ENCODE data around the gene ARL8A.
A peak's percentile ranks its signal among the peaks of the same experiment; 100 is the strongest.
"Not testable (repeated sequence)": the region's sequence is repeated elsewhere in the genome, so short reads cannot be mapped to it uniquely, and the experiment has no call there.

The ARL8A gene

DNA sequence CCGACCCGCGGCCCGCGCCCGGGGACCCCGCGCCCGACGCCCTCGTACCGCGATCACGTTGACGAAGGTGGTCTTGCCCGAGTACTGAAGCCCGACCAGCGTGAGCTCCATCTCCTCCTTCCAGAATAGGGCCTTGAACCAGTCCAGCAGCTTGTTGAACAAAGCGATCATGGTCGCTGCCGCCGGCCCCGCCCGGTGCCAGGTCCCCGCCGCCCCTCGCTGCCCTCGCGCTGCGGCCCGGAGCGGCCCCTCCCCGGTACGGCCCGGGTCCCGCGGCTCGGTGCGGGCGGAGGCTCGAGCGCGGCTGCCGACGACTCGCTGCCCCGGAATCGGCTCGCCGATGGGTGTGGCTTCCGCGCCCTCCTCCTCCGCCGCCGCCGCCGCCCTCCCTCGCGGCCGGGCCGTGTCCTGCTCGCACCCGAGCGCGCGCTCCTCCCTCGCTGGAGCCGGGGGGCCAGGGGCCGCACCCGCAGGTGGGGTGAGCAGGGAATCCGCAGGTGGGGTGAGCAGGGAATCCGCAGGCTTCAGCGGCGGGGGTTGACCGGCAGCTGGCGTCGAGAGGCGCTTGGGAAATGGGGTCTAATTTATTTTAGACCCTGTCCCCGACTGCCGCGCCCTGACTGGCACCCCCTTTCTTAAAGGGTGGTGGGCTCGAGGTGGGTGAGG lies at the start of gene ARL8A:
TSS of gene ARL8A (minus strand) at position 336 of the 666 bp plus-strand sequence. CDS start at position 171, 165 bp downstream.
- DNase-seq (ENCODE audit: low spot score), result peak; percentile 81

DNA sequence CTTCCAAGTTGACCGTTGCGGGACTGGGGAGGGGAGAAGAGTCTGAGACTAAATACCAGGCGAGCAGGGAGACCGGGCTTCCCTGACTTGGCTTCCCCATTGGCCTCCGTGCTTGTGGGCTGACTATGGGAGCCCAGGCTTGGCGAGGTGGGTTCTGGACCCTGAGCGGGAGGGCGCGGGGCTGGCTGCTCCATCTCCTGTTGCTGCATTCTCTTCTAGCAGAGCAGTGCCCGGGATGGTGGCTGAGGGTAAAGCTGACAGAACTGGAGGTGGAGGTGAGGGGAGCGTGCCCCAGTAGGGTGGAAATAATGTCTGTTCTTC lies 49.8 kb upstream of the ARL8A start:
- no peak for DNase-seq (ENCODE audit: low spot score)

DNA sequence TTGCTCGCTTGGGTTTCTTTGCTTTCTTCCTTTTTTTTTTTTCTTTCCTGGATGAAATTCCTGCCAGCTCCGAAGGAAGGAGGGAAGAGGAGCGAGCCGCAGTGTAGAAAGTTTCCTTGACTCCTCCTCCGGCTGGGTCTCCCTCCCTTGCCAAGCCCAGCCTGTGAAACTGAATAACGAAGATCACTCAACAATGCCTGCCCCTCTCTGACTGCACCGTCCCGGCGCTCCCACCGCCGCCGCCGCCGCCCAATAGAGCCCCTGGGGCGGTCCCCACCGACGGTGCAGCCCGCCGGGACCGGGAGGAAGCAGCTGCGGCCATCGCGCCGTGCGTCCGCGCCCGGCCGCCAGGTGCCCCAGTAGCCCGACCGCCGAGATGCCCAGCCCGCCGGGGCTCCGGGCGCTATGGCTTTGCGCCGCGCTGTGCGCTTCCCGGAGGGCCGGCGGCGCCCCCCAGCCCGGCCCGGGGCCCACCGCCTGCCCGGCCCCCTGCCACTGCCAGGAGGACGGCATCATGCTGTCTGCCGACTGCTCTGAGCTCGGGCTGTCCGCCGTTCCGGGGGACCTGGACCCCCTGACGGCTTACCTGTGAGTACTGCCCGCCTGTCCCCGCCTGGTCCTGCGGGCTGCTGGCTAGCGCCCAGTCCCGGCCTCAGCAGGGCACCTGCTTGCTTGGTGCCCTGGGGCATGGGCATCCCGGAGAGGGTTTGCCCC lies 49.2 kb upstream of the ARL8A start, which contains the start of gene LGR6:
TSS of gene LGR6 (plus strand) at position 186 of the 714 bp plus-strand sequence. CDS start at position 377, 191 bp downstream.
- DNase-seq (ENCODE audit: low spot score), result no peak

DNA sequence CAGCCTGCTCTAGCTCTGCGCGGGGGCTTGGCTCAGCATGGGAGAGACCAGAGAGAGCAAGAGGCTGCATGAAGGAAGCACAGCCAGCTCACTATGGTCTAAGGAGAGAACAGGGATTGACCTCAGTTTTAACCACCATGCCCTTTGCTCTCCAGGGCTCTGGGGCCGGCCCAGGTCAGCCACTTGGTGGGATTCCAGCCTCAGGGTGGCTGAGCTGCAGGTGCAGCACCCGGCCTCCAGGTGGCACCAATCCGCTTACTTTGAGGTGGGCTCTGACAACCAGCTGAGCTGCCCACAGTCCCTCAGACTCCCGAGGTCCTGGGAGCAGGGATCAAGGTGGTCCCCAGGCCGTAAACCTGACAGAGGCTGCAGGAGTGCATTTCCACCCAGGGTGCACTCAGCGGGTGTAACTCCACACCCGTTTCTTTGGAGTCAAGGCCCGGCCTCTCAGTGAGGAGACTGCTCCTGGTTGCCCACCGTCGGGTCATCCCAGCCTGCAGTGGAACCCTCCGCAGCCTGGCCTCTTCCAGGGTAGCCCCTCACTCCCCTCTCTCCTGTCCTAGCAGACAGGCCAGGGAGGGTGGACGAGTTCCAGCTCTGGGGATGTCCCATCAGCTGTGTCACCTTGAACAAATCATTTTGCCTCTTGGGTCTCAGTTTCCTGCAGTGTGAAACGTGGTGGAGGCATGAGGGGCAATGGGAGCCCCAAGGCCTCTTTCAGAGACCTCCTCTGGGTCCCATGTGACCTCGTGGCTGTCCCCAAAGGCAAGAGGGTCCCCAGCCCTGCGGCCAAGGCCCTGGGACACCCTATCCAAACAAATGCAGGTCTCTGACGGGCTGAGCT lies 48.5 kb upstream of the ARL8A start:
- peak; percentile 74 for DNase-seq (ENCODE audit: low spot score)

DNA sequence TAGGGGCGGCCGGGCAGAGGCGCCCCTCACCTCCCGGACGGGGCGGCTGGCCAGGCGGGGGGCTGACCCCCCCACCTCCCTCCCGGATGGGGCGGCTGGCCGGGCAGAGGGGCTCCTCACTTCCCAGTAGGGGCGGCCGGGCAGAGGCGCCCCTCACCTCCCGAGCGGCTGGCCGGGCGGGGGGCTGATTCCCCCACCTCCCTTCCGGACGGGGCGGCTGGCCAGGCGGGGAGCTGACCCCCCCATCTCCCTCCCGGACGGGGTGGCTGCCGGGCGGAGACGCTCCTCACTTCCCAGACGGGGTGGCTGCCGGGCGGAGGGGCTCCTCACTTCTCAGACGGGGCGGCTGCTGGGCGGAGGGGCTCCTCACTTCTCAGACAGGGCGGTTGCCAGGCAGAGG lies 46.9 kb upstream of the ARL8A start:
- DNase-seq (ENCODE audit: low spot score), result not testable (repeated sequence)

DNA sequence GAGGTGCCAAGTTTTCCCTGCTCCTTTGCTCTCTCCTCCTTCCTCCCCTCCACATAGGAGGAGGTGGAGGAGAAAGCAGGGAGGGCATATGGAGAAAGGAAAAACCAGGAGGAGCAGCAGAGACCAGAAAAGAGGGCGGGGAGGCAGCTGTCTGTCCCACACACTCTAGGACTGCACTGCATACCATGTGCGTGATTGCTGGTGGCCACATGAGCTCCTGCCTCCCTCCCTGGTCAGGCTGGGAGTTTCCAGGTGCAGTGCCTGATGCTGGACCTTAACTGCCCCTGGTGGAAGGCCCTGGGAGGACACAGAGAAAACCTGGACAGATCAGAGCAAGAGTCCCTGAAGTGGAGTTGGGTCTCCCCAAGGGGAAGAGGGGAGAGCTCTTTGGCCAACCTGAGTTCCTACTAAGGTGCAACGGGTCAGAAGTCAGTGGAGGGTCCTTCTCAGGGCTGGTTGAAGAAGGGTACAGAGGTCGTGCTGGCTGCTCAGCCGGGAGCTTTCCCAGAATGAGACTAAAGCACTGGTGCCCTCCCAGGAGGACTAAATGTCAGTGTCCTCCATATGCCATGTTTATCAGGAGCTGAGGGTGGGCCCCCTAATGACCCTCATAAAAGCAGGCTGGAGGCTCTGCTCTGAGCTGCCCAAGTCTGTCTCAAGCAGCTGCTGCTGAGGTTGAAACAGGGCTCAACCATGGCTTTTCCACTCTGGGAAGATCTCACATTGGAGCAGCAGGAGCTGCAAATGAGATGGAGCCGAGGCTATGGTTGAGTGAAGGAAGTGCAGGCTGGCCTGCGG lies 45.6 kb upstream of the ARL8A start:
- no peak for DNase-seq (ENCODE audit: low spot score)

DNA sequence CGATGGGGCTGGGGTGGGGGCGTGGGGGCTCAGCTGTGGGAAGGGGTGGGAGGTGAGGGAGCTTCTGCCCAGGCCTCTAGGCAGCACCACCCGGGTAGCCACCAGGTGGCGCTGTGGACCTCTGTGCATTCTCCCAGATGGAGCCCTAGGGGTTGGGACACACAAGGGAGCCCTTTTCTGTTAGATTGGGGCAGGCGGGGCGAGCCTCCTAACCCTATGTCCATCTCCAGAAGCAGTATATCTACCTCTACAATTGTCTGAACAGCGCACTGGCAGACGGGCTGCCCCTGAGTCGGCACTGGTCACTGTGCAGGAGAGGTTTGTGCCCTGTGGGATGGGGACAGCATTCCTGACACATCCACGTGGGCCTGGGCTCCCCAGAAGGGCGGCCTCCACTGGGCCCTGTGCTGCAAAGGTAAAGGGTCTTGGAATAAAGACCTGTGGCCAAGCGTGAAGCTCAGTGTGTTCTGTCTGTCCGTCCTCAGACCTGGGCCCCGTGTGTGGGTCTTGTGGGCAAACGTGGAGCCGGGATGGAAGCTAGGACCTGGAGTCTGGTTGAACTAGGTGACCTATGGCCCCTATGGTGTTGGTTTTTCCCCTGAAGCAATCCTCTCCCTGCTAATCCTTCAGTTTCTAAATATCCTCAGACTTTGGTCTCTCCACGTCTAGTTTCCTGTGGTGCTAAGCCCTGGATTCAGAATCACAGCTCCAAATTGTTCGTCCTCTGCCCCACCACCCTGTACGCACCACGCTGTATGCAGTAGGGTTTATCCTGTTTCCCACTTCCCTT lies 44.7 kb upstream of the ARL8A start:
- DNase-seq (ENCODE audit: low spot score), result peak; percentile 76

DNA sequence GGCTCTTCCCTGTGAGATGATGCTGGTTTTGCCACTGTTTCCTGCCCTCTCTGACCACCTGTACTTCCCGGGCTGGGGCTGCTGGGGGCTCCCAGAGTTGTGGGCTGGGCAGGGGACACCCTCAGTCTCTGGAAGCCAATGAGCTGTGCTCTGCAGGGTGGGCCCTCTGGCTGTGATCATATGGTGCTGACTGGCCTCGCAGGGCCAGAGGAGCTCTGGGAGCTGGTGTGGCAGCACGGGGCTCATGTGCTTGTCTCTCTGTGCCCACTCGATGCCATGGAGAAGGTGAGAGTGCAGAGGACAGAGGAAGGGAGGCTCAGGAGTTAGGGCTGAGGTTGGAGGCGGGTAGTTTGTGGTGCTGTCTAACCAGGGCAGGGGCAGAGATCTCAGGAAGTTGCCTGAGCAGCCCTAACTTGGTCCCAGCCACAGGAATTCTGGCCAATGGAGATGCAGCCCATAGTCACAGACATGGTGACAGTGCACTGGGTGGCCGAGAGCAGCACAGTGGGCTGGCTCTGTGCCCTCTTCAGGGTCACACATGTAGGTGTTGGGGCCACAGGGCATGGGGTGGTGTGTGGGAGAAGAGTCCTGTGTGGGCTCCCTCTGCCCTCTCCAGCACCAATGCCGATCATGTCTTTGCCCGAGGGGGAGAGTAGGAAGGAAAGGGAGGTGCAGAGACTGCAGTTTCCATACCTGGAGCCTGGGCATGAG lies 43.3 kb upstream of the ARL8A start:
- no peak for DNase-seq (ENCODE audit: low spot score)

DNA sequence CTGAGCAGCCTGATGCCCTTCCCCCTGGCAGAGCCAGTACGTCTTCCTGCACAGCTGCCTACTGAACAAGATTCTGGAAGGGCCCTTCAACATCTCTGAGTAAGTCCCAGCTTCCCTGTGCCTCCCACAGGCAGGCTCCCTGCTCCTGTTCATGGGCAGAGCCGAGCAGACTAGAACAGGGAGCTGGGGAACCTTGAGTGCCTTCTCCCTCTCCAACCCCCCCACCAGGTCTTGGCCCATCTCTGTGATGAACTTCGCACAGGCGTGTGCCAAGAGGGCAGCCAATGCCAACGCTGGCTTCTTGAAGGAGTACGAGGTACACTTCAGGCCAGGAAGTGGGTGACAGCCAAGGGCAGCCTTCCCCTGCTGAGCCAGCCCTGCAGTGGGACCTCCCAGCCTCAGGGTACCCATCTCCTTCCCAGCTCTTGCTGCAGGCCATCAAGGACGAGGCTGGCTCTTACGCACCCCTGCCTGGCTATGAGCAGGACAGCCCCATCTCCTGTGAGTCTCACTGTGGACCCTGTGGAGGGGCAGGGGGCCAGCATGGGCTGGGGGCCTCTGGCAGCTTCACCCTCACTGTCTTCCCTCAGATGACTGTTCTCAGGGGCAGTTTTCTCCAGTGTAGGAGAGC lies 42.6 kb upstream of the ARL8A start:
- no peak for DNase-seq (ENCODE audit: low spot score)

DNA sequence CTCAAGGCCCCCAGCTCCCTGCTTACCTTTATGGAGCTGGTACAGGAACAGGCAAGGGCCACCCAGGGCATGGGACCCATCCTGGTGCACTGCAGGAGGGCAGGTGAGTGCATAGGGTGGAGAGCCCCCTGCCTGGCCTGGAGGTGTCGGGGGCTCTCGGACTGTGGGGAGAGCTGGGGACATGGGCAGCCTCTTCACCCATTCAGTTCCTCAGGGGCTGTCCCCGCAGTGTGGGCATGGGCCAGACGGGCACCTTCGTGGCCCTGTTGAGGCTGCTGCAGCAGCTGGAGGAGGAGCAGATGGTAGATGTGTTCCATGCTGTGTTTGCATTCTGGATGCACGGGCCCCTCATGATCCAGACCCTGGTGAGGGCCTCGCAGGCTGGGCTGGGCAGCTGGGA lies 41.8 kb upstream of the ARL8A start:
- no peak for DNase-seq (ENCODE audit: low spot score)

DNA sequence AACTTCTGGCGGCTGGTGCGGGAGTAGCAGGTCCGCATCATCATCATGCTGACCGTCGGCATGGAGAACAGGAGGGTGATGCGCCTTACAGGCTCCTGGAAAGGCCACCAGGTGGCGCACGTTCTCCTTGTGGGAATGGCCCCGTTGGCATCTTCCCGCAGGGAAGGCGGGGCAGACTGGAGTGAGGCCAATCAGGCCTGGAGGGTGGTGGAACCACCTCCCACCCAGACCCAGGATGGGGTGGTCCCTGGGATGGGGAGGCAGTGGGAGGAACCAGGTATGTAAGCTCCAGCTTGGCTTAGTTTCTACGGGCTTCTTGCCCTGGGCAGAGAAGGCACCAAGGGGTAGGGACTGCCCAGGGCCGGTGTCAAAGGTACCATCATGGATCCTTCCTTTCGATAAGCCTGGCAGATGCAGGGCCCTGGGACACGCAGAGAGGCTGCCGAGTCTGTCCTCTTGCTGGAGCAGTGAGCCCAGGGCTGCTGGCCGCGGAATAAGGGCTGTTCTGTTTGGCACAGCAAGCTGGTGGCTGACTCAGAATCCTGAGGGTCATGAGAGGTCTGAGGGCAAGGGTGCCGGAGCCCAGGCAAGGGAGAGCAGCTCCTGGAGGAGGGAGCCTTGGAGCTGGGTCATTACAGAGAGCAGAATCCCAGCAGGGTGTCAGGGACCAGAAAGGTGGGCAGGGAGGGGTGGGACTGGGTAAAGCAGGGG lies 40.4 kb upstream of the ARL8A start:
- peak; percentile 94 for DNase-seq (ENCODE audit: low spot score)

DNA sequence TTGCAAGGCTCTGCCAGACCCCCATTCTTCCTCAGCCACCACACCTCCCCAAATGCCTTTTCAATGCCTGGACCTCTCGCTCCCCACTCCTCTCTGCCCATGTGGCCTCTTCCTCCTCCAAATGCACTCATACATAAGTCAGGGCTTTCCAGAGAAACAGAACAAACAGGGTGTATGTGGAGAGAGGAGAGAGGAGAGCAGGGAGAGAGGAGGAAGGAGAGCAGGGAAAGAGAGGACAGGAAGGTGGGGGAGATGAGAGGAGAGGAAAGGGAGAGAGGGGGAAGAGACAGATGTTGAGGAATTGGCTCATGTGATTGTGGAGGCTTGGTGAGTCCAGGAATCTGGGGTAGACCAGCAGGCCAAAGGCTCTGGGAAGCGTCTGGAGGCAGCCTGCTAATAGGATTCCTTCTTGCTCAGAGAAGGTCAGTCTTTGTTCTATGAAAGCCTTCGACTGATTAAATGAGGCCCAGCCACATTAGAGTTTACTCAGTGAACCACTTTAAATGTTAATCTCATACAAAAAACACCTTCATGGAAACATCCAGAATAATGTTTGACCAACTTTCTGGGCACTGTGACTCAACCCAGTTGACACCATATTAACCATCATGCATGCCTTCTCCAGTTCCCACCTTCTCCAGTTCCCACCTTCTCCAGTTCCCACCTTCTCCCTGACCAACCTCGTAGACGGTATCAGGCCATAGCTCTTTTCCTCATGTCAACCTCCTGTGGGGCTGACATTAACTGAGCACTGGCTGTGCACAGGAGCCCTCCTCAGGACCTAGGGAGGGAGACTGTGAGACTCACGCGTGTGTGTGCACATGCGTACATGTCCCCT lies 37.7 kb upstream of the ARL8A start:
- DNase-seq (ENCODE audit: low spot score), result no peak

DNA sequence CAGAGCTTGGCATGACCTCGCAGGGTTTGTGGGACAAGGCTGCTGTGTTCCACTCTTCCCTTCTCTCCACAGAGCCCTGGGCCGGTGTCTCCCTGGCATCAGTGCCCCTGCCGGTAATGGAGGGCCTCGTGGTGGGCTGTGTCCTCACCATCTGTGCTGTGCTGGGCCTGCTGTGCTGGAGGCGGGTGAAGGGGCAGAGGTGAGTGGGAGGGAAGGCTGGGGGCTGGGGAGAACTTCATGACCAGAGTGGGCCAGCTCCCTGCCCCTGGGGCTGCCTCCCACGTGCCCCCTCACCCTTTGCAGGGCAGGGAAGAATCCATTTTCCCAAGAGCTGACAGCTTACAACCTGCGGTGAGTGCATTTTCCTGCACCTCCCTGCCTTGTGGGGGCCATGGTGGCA lies 37.0 kb upstream of the ARL8A start:
- no peak for DNase-seq (ENCODE audit: low spot score)

DNA sequence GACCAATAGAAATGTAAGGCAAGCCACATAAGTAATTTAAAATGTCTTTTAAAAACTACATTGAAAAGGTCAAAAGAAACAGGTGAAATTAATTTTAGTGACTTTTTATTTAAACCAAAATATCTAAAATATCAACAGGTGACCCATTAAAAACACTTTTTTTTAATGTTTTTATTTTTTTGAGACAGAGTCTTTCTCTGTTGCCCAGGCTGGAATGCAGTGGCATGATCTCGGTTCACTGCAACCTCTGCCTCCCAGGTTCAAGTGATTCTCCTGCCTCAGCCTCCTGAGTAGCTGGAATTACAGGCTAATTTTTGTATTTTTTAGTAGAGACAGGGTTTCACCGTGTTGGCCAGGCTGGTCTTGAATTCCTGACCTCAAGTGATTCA lies 36.2 kb upstream of the ARL8A start:
- DNase-seq (ENCODE audit: low spot score), result not testable (repeated sequence)

DNA sequence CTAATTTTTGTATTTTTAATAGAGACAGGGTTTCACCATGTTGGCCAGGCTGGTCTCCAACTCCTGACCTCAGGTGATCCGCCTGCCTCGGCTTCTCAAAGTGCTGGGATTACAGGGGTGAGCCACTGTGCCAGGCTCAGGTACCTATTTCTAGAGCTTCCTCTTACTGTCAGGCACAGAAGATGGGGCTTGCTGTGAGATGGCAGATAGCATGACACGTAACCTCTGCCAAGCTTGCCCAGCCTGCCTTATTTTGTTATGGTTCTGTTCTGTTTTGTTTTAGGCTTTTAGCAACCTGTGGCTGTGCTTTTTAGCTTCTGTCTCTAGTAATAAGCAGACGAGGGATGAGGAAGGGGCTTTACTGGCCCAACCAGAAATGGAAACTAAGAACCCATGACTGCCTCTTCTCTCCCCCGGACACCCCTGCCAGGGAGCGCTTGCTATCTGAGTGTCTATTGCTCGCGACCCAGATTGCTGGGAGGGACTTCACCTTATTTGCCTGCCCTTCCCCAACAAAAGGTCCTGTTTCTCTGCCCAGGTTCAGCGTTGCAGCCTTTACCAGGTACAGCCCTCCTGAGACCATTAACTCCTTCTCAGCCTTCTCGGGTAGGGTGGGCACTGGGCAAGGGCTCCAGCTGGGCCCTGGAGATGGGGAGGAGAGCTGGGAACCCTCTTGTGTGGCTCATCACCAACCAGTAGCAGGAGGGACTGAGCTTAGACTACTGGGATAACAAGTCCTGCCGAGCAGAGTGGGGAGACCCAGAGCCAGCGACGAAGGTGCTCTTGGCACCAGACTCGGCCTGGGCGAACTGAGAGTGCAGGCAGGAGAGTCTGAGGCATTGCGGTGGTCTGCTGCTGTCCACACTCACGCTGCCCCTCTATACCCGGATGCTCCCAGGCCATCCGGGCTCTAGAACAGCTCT lies 35.6 kb upstream of the ARL8A start:
- DNase-seq (ENCODE audit: low spot score), result no peak

DNA sequence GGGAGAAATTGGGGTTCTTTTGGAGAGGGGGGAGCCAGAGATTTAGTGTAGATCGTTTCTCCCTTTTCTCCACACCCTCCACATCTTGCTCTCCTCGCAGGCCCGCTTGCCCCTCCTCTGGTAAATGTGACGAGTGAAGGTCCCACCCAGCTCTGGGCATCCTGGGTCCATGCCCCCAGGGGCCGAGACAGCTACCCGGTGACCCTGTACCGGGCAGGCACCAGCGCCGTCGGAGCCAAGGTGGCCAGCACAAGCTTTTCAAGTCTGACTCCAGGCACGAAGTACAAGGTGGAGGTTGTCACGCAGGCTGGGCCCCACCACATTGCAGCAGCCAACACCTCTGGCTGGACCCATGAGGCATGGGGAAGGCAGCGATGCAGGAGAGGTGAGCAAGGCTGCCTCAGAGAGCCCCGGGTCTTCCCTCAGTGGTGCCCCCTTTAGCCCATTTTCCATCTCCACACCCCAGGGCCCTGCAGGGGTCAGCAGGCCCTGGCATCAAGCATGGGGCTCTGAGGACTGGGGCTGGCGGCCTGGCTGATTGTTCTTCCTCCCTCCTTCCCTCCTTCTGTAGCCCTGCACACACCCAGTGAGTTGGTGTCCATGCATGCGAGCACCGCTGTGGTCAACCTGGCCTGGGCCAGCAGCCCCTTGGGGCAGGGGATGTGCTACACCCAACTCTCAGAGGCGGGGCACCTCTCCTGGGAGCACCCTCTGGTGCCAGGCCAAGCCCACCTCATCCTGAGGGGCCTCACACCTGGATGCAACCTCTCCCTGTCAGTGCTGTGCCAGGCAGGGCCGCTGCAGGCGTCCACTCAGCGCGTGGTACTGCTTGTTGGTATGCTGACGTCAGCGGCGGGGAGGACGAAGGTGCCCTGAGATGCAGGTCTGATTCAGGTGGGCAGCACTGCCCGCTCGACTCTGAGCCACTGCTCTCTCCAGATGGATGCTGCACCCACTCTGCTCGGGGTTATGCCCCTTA lies 32.7 kb upstream of the ARL8A start:
- no peak for DNase-seq (ENCODE audit: low spot score)
